Esophagus muscularis mucosa (tissue), 4 donors: Measurements from ENCODE around the gene CLDN16. TPM values are rescaled to one million over a fixed set of nuclear protein-coding genes. Genes with fewer than 3 reads are reported as not detected.

Source experiments
- DNase-seq: peaks from one replicate; pipeline ENCODE4 v3.0.0-alpha.2; 2017; ENCODE audit errors: extremely low spot score
- H3K27ac ChIP-seq, 4 donors: fragments of 200-600 bp; sonication (generic); replicated peaks in 1 of 4; 1 replicate in 3 of 4; 2 replicates in 1 of 4; pipeline ENCODE4 v1.5.1; 2016 to 2019; ENCODE audit warnings: mild to moderate bottlenecking in 1 of 4
- H3K27me3 ChIP-seq, 4 donors: fragments of 200-600 bp; sonication (generic); one replicate each; pipeline versions ENCODE4 v1.5.1 to v1.6.0; 2016 to 2019
- H3K36me3 ChIP-seq, 4 donors: fragments of 200-600 bp; sonication (generic); one replicate each; pipeline ENCODE4 v1.5.1; 2016 to 2019
- H3K4me1 ChIP-seq, 4 donors: fragments of 200-600 bp; sonication (generic); one replicate each; pipeline ENCODE4 v1.5.1; 2016 to 2019
- H3K4me3 ChIP-seq, 4 donors: fragments of 200-600 bp; sonication (generic); 1 replicate in 2 of 4; 2 replicates in 2 of 4; pipeline ENCODE4 v1.5.1; 2016 to 2019; ENCODE audit warnings: mild to moderate bottlenecking in 4 of 4, moderate library complexity in 1 of 4
- H3K9me3 ChIP-seq, 4 donors: fragments of 200-600 bp; sonication (generic); 1 replicate in 3 of 4; 2 replicates in 1 of 4; pipeline ENCODE4 v1.5.1; 2016 to 2019
- CTCF ChIP-seq, 3 experiments: fragments of 200-600 bp in 2 of 3; fragments of 450-650 bp in 1 of 3; sonication (generic) in 2 of 3; IDR thresholded peaks; one replicate each; pipeline ENCODE4 v1.5.1; 2017 to 2019; ENCODE audit warnings: antibody characterized with exemption in 3 of 3, mild to moderate bottlenecking in 2 of 3, moderate library complexity in 1 of 3
- EP300 ChIP-seq: sonication (generic); formaldehyde crosslinking; IDR thresholded peaks from one replicate; pipeline ENCODE4 v1.6.1; 2017; ENCODE audit warnings: antibody characterized with exemption
- POLR2A ChIP-seq: fragments of 450-650 bp; IDR thresholded peaks from one replicate; pipeline ENCODE4 v1.6.1; 2017; ENCODE audit warnings: antibody characterized with exemption, moderate library complexity, mild to moderate bottlenecking, low read depth
- POLR2AphosphoS5 ChIP-seq, 2 donors: sonication (generic); formaldehyde crosslinking; IDR thresholded peaks; one replicate each; pipeline ENCODE4 v1.6.1; 2017; ENCODE audit warnings: antibody characterized with exemption in 2 of 2
- WGBS: methylation state at CpG from one replicate; pipeline ENCODE4 v1.1.5; 2018; 5-methylcytosine and 5-hydroxymethylcytosine counted together
- intact Hi-C: fragments of 100-400 bp; cut with DNase I; formaldehyde crosslinking; loops from one replicate; pipeline ENCODE4 v1.15.1; 2023
- total RNA-seq, 4 donors: library from RNA; depleted of rRNA; stranded (reverse); fragments of >200 nt; gene quantifications; one replicate each; pipeline versions ENCODE4 v1.1.0 to v1.2.1, GENCODE V29; 2016

Gene CLDN16
- total RNA-seq, 4 donors from 2014 or later: not detected

GRCh38 chr3:190378240-190378891, 9.6 kb upstream of the CLDN16 start:
- intact Hi-C loops: no loop called here
- Histone ChIP-seq H3K36me3 (no peaks in the 10 kb centered on the region), H3K4me3 (no peak overlapping the region), H3K4me1 (no peaks in the 10 kb centered on the region), H3K27me3 (no peaks in the 10 kb centered on the region), H3K9me3 (no peaks in the 10 kb centered on the region), H3K27ac (no peak overlapping the region)
- DNase-seq: no peak
- 51% methylated on average over 6 of the region's 6 CpGs for WGBS
- TF ChIP-seq POLR2AphosphoS5 (IDR thresholded peaks at IDR 0.05): peak in 1 of 2 donors; percentile 58
- no peak for TF ChIP-seq POLR2A

GRCh38 chr3:190380184-190380583, 7.8 kb upstream of the CLDN16 start:
- Histone ChIP-seq H3K4me1 (no peaks in the 10 kb centered on the region), H3K27ac (no peak overlapping the region), H3K36me3 (no peaks in the 10 kb centered on the region), H3K27me3 (no peaks in the 10 kb centered on the region), H3K4me3 (no peak overlapping the region), H3K9me3 (no peaks in the 10 kb centered on the region)
- TF ChIP-seq CTCF (IDR thresholded peaks at IDR 0.05): no peak
- no peak for TF ChIP-seq EP300
- no peak for TF ChIP-seq POLR2A
- TF ChIP-seq POLR2AphosphoS5 (IDR thresholded peaks at IDR 0.05): no peak
- DNase-seq: no peak
- intact Hi-C loops: no loop called here

- H3K27me3 ChIP-seq: no peaks in the 10 kb centered on the region
- TF ChIP-seq POLR2A: no peak
- TF ChIP-seq EP300: no peak
- TF ChIP-seq POLR2AphosphoS5 (IDR thresholded peaks at IDR 0.05): no peak
- TF ChIP-seq CTCF (IDR thresholded peaks at IDR 0.05): no peak
- no peaks in the 10 kb centered on the region for H3K4me1 ChIP-seq
- no peak overlapping the region for H3K27ac ChIP-seq
- no peak for DNase-seq
- H3K4me3 ChIP-seq: no peak overlapping the region
- intact Hi-C loops: no loop called here
- H3K36me3 ChIP-seq: no peaks in the 10 kb centered on the region
- H3K9me3 ChIP-seq: no peaks in the 10 kb centered on the region
Observed at GRCh38 chr3:190381441-190381840, 6.5 kb upstream of the CLDN16 start.

- no peak for DNase-seq
- Histone ChIP-seq H3K36me3 (no peaks in the 10 kb centered on the region), H3K9me3 (no peaks in the 10 kb centered on the region), H3K4me1 (no peaks in the 10 kb centered on the region), H3K27me3 (no peaks in the 10 kb centered on the region), H3K4me3 (no peak overlapping the region), H3K27ac (no peak overlapping the region)
- intact Hi-C loops: no loop called here
- TF ChIP-seq POLR2A: no peak
- TF ChIP-seq EP300: no peak
- no peak for TF ChIP-seq POLR2AphosphoS5 (IDR thresholded peaks at IDR 0.05)
- no peak for TF ChIP-seq CTCF (IDR thresholded peaks at IDR 0.05)
Observed at GRCh38 chr3:190382082-190382481, 5.9 kb upstream of the CLDN16 start.

GRCh38 chr3:190384309-190384756, 3.6 kb upstream of the CLDN16 start:
- Histone ChIP-seq H3K9me3 (no peaks in the 10 kb centered on the region), H3K27me3 (peaks cover 0 to 4% (median 0%) of the 10 kb centered on the region in 4 donors), H3K4me3 (no peak overlapping the region), H3K27ac (no peak overlapping the region), H3K4me1 (no peaks in the 10 kb centered on the region), H3K36me3 (no peaks in the 10 kb centered on the region)
- 29% methylated on average over 2 of the region's 2 CpGs for WGBS
- DNase-seq: no peak
- intact Hi-C loops: no loop called here
- TF ChIP-seq POLR2A (no peak), CTCF (IDR thresholded peaks at IDR 0.05) (peak; percentile 23 to 52 (median 24))
